HG03103 (cell line): ENCODE measurements around the gene LRRTM1.

Experiments used
- ATAC-seq: cut with Tn5 transposase; IDR thresholded peaks from one replicate; pipeline ENCODE4 v1.9.1; 2021; ENCODE audit warnings: low read depth; ENCODE audit not compliant: unreplicated experiment

The LRRTM1 gene

GRCh38 chr2:80252294-80252986 lies 52.1 kb downstream of the LRRTM1 start:
- ATAC-seq, result no peak
